Osteoblast (primary cell): ENCODE measurements around the gene RSL1D1. TPM values are rescaled to one million over a fixed set of nuclear protein-coding genes. Genes with fewer than 3 reads are reported as not detected.

Experiments used
- DNase-seq: peaks from one replicate; pipeline ENCODE4 v3.0.0; 2011; ENCODE audit warnings: low spot score, mixed read lengths; ENCODE audit not compliant: insufficient read length; ENCODE audit errors: missing footprints
- H2AFZ ChIP-seq: 2 replicates; pipeline ENCODE4 v1.6.0; 2011; ENCODE audit warnings: mild to moderate bottlenecking, low read length
- H3K27ac ChIP-seq: 2 replicates; pipeline ENCODE4 v1.5.1; 2011; ENCODE audit warnings: mild to moderate bottlenecking, low read depth, low read length, moderate library complexity
- H3K27me3 ChIP-seq: 2 replicates; pipeline ENCODE4 v1.6.0; 2012; ENCODE audit warnings: mild to moderate bottlenecking, control low read depth, inconsistent platforms, low read length, moderate library complexity; ENCODE audit not compliant: insufficient read depth
- H3K36me3 ChIP-seq: 2 replicates; pipeline ENCODE4 v1.5.1; 2011; ENCODE audit warnings: mild to moderate bottlenecking, low read length, control low read depth, moderate library complexity; ENCODE audit not compliant: insufficient read depth
- H3K4me1 ChIP-seq: 2 replicates; pipeline ENCODE4 v1.5.1; 2011; ENCODE audit warnings: mild to moderate bottlenecking, low read length, control low read depth, moderate library complexity; ENCODE audit not compliant: insufficient read depth
- H3K4me2 ChIP-seq: 2 replicates; pipeline ENCODE4 v1.6.0; 2011; ENCODE audit warnings: mild to moderate bottlenecking, low read length; ENCODE audit not compliant: insufficient read depth
- H3K4me3 ChIP-seq: fragments of 200-600 bp; sonication (generic); 3 replicates; pipeline ENCODE4 v1.5.1; 2012; ENCODE audit warnings: mild to moderate bottlenecking, low read length, inconsistent platforms; ENCODE audit not compliant: insufficient read depth
- H3K79me2 ChIP-seq: 2 replicates; pipeline ENCODE4 v1.6.0; 2012; ENCODE audit warnings: mild to moderate bottlenecking, low read length, control low read depth, inconsistent platforms; ENCODE audit not compliant: insufficient read depth
- H3K9me3 ChIP-seq: 2 replicates; pipeline ENCODE4 v1.5.1; 2011; ENCODE audit warnings: low read depth, low read length, control low read depth
- H4K20me1 ChIP-seq: 2 replicates; pipeline ENCODE4 v1.6.0; 2012; ENCODE audit warnings: mild to moderate bottlenecking, low read length, control low read depth; ENCODE audit not compliant: insufficient read depth
- total RNA-seq: library from RNA; depleted of rRNA; stranded (reverse); fragments of >200 nt; gene quantifications from 2 replicates; pipeline ENCODE4 v1.2.3, GENCODE V29; 2012
- TF ChIP-seq, protein P1 (sequence below): IDR thresholded peaks from 2 replicates; pipeline ENCODE4 v1.5.1; 2011; ENCODE audit warnings: mild to moderate bottlenecking, low read depth, low read length, moderate library complexity; ENCODE audit errors: extremely low read depth

RSL1D1 gene
- total RNA-seq, 1 donor: 113 TPM

DNA sequence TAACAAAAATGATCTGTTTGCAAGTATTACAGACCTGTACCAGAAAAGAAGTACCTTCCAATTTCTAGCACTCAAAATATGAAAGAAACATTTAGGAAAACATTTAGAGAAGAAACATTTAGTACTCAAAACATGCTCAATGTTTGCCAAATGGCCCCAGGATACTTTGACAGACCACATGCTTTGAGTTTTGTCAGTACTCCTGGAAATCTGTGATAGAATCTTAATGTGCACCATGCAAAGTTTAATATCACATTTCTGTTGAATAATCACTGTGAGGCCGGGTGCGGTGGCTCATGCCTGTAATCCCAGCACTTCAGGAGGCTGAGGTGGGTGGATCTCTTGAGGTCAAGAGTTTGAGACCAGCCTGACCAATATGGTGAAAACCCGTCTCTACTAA is 45.8 kb downstream of the RSL1D1 start:
- Histone ChIP-seq H3K4me2 (no peak overlapping the region), H4K20me1 (peaks cover 10% of the 10 kb centered on the region), H2AFZ (no peak overlapping the region), H3K4me3 (no peak overlapping the region), H3K9me3 (no peaks in the 10 kb centered on the region), H3K36me3 (no peaks in the 10 kb centered on the region), H3K79me2 (no peaks in the 10 kb centered on the region), H3K27me3 (peaks cover 13% of the 10 kb centered on the region), H3K27ac (no peak overlapping the region), H3K4me1 (peaks cover 6% of the 10 kb centered on the region)
- TF ChIP-seq, protein P1, sequence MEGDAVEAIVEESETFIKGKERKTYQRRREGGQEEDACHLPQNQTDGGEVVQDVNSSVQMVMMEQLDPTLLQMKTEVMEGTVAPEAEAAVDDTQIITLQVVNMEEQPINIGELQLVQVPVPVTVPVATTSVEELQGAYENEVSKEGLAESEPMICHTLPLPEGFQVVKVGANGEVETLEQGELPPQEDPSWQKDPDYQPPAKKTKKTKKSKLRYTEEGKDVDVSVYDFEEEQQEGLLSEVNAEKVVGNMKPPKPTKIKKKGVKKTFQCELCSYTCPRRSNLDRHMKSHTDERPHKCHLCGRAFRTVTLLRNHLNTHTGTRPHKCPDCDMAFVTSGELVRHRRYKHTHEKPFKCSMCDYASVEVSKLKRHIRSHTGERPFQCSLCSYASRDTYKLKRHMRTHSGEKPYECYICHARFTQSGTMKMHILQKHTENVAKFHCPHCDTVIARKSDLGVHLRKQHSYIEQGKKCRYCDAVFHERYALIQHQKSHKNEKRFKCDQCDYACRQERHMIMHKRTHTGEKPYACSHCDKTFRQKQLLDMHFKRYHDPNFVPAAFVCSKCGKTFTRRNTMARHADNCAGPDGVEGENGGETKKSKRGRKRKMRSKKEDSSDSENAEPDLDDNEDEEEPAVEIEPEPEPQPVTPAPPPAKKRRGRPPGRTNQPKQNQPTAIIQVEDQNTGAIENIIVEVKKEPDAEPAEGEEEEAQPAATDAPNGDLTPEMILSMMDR: no peak
- peak; percentile 38 for DNase-seq

DNA sequence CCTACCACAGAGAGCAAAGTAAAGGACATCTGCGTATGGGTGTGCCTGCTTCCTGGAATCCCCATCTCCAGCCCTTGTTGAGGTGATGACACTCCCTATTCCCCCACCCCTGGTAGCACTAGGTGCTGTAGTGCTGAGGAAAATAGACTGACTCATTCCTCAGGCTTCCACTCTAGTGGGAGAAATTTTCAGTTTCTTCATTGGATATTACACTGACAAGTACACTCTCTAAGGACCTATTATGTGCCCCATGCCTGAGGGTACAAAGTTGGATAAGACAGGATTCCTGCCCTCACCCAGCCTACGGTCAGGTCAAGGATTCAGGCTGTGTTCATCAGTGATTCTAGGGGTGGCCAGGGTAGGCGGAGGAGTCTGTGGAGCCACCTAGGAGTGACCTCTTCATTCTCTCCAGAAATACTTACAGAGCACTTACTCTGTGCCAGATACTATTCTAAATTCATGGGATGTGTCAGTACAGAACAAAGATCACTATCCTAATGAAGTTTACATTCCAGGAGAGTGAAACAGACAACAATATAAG is 49.8 kb downstream of the RSL1D1 start:
- no peak overlapping the region for H3K4me3 ChIP-seq
- TF ChIP-seq, protein P1: no peak
- DNase-seq: peak; percentile 76
- no peak overlapping the region for H3K27ac ChIP-seq
- H3K4me1 ChIP-seq: peaks cover 20% of the 10 kb centered on the region
- H2AFZ ChIP-seq: no peak overlapping the region
- H3K79me2 ChIP-seq: peaks cover 18% of the 10 kb centered on the region
- H3K4me2 ChIP-seq: no peak overlapping the region
- H3K36me3 ChIP-seq: no peaks in the 10 kb centered on the region
- no peaks in the 10 kb centered on the region for H3K9me3 ChIP-seq
- H3K27me3 ChIP-seq: peaks cover 13% of the 10 kb centered on the region
- peaks cover 15% of the 10 kb centered on the region for H4K20me1 ChIP-seq

DNA sequence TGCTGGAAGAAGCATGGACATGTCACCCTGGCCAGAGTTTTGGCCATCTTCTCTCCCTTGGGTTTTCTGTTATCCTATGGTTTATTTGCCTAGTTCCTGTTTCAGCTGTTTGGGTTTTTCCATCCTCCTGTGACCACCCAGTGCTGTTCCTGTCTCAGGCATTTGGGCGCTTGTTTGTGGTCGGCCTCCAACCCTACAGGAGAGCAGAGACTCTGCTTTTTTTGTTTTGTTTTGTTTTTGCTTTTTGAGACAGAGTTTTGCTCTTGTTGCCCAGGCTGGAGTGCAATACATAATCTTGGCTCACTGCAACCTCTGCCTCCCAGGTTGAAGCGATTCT is 51.0 kb downstream of the RSL1D1 start:
- H3K27ac ChIP-seq: no peak overlapping the region
- DNase-seq: no peak
- H3K4me3 ChIP-seq: no peak overlapping the region

DNA sequence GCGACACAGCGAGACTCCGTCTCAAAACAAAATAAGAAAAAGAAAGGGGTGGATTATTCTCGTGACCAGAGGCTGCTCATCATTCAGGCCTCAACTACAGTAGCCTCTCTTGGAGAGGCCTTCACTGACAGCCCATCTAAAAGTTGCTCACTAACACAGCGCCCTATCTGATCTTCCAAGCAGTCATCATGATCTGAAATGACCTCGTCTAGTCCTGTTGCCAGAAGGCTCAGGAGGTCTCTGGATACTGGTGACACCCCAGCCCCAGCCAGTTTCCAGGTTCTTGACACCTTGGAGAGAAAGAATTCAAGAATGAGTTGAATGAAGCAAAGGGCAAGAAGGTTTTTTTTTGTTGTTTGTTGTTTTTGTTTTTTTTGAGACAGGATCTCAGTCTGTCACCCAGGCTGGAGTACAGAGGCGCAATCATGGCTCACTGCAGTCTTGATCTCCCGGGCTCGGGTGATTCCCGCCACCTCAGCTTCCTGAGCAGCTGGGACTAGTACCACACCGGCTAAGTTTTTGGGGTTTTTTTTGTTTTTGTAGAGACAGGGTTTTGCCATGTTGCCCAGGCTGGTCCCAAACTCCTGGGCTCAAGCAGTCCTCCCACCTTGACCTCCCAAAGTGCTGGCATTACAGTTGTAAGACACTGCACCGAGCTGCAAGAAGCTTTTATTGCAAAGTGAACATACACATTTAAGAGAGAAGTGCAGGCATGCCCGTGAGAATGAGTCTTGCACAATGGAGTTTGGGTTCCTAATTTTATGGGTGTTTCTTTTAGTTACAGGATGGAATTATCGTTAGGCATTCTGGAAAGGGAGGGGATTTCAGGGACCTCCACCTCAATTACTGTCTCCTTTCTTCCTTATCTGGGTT is 51.6 kb downstream of the RSL1D1 start:
- H3K79me2 ChIP-seq: peaks cover 36% of the 10 kb centered on the region
- no peak overlapping the region for H2AFZ ChIP-seq
- DNase-seq: peak; percentile 50
- peaks cover 8% of the 10 kb centered on the region for H3K27me3 ChIP-seq
- H3K4me2 ChIP-seq: no peak overlapping the region
- H3K27ac ChIP-seq: no peak overlapping the region
- peaks cover 15% of the 10 kb centered on the region for H4K20me1 ChIP-seq
- peaks cover 5% of the 10 kb centered on the region for H3K36me3 ChIP-seq
- no peak overlapping the region for H3K4me3 ChIP-seq
- H3K9me3 ChIP-seq: no peaks in the 10 kb centered on the region
- TF ChIP-seq, protein P1: no peak
- H3K4me1 ChIP-seq: peaks cover 31% of the 10 kb centered on the region

More for the DNA sequence above, 51.0 kb downstream of the RSL1D1 start:
- H3K79me2 ChIP-seq: peaks cover 30% of the 10 kb centered on the region
- H3K4me2 ChIP-seq: no peak overlapping the region
- H3K9me3 ChIP-seq: no peaks in the 10 kb centered on the region
- peaks cover 27% of the 10 kb centered on the region for H3K4me1 ChIP-seq
- no peaks in the 10 kb centered on the region for H3K36me3 ChIP-seq
- peaks cover 15% of the 10 kb centered on the region for H4K20me1 ChIP-seq
- H3K27me3 ChIP-seq: peaks cover 11% of the 10 kb centered on the region
- TF ChIP-seq, protein P1: no peak
- no peak overlapping the region for H2AFZ ChIP-seq
